Ovary (tissue), 9 donors: ENCODE measurements around the gene ZNF398. TPM values are rescaled to one million over a fixed set of nuclear protein-coding genes. Genes with fewer than 3 reads are reported as not detected.

Experiments used
- DNase-seq, 5 donors: peaks; one replicate each; pipeline ENCODE4 v3.0.0-alpha.2; 2019 to 2020
- H3K27ac ChIP-seq, 2 donors: fragments of 200-600 bp; one replicate each; pipeline versions ENCODE4 v1.5.1 to v1.8.0; 2019 to 2022
- H3K27me3 ChIP-seq: fragments of 200-600 bp; one replicate; pipeline ENCODE4 v1.8.0; 2022
- H3K36me3 ChIP-seq: fragments of 200-600 bp; sonication (generic); one replicate; pipeline ENCODE4 v1.5.1; 2019
- H3K4me1 ChIP-seq: one replicate; pipeline ENCODE4 v1.8.1; 2013; ENCODE audit warnings: mild to moderate bottlenecking, moderate library complexity; ENCODE audit not compliant: insufficient read depth
- H3K4me3 ChIP-seq: fragments of 200-600 bp; sonication (generic); one replicate; pipeline ENCODE4 v1.5.1; 2017
- H3K9me3 ChIP-seq, 2 donors: fragments of 200-600 bp in 1 of 2; sonication (generic) in 1 of 2; one replicate each; pipeline versions ENCODE4 v1.5.1 to v1.8.1; 2013 to 2019; ENCODE audit warnings: mild to moderate bottlenecking in 1 of 2, moderate library complexity in 1 of 2
- EP300 ChIP-seq: sonication (generic); formaldehyde crosslinking; IDR thresholded peaks from one replicate; pipeline ENCODE4 v1.6.1; 2017; ENCODE audit warnings: antibody characterized with exemption
- POLR2A ChIP-seq: fragments of 450-650 bp; IDR thresholded peaks from one replicate; pipeline ENCODE4 v1.6.1; 2017; ENCODE audit warnings: antibody characterized with exemption, mild to moderate bottlenecking, moderate library complexity
- whole genome bisulfite sequencing, 3 donors: extraction: QIAGEN DNeasy Blood & Tissue Kit in 1 of 3; methylation state at CpG; one replicate each; pipeline versions ENCODE4 v1.1.5 to v1.1.7; 2013 to 2017; 5-methylcytosine and 5-hydroxymethylcytosine counted together
- intact Hi-C, 4 donors: fragments of 100-400 bp; cut with DNase I; formaldehyde crosslinking; loops; one replicate each; pipeline versions ENCODE4 v1.11.0 to v1.15.1; 2022 to 2023
- polyA plus RNA-seq, 2 donors: library from polyadenylated mRNA; stranded (reverse); fragments of 200-250 nt in 1 of 2; fragments of 350-450 nt in 1 of 2; fragmentation: Illumina TruSeq in 1 of 2; extraction: RNeasy Lipid Tissue Mini Kit (QIAGEN cat#74804) in 1 of 2; gene quantifications; one replicate each; pipeline ENCODE4 v1.2.3, GENCODE V29; 2013 to 2014
- total RNA-seq, 7 donors: library from RNA; depleted of rRNA in 2 of 7; stranded (reverse); fragments of >200 nt in 2 of 7; fragmentation: NEBNext Ultra II Directional in 3 of 7; extraction: Animal tissue kit (Norgen Biotek cat#: 25700) in 3 of 7; gene quantifications; one replicate each; pipeline versions ENCODE4 v1.1.0 to v1.2.4, GENCODE V29; 2016 to 2023
- TF ChIP-seq, protein P1 (sequence below), 3 donors: fragments of 450-650 bp in 2 of 3; fragments of 200-600 bp in 1 of 3; IDR thresholded peaks; one replicate each; pipeline versions ENCODE4 v1.5.1 to v1.8.0; 2016 to 2022; ENCODE audit warnings: antibody characterized with exemption in 3 of 3, mild to moderate bottlenecking in 1 of 3
- donor health status: DM: no; HTN: no; CAD: no; lungs with moderate emphysema.
- donor health status: DM: no; HTN: no; CAD: no.
- donor health status: Bipolar disorder and iron deficiency.
- donor health status: DM: yes; HTN: yes; CAD: no.
- donor health status: DM: no; HTN: no; CAD: no.
- donor health status: DM: yes; HTN: yes; CAD: no.

ZNF398 gene
- total and polyA plus RNA-seq, 9 donors: 5.0 to 20.6 (median 17.3) TPM

DNA sequence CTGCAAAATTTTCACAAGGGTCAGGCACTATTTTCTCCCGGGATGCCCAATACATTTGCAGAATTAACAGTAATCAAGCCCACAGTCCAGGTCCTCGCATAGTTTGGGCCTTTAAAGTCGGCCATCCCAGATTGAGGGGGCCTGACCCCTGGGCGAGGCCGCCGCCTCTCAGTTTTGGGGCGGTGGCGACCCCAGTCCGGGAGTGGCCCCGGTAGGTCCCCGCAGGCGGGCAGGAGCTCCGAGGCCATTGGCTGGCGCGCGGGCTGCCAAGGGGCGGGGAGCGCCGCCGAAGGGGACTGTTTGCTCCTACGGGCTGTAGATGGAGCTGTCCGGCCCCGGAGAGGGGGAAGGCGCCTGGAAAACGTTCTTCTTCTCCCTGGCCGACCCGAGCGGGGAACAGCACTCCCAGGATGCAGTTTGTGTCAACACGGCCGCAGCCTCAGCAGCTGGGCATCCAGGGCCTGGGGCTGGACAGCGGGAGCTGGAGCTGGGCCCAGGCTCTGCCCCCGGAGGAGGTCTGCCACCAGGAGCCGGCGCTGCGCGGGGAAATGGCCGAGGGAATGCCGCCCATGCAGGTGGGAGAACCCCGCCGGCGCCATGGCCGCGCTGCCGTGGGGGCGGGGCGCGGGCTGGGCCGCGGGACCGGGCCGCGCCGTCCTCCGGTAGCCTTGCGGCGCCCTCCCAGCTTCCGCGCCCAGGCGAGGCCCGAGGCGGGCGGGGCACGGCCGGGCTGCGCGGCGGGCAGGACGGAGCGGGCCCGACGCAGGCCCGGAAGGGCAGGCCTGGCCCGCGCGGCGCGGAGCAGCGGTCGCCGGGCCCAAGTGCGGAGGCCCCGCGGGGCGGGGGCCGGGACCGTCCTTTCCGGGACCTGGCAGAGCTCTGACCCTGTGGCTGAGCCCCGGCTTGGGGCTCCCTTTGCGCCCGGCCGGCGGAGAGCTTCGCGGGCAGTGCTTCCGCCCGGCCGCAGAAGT is 48.2 kb downstream of the ZNF398 start, which contains the start of gene ZNF282:
Gene ZNF282, plus strand, starts transcription at position 367 of the 971 bp plus-strand sequence. Its CDS starts 44 bp downstream, at position 411.
- Histone ChIP-seq H3K9me3 (no peaks in the 10 kb centered on the region), H3K27me3 (no peaks in the 10 kb centered on the region), H3K4me3 (peak within 1 kb of the TSS; percentile 86), H3K36me3 (no peaks in the 10 kb centered on the region), H3K4me1 (peaks cover 6% of the 10 kb centered on the region), H3K27ac (peak within 1 kb of the TSS; percentile 69 to 80)
- 0 to 1% (median 1%) methylated on average over 77 to 97 of the region's 97 CpGs for WGBS, 3 donors
- DNase-seq: peak; percentile 83 to 91 (median 85)
- TF ChIP-seq, protein P1, sequence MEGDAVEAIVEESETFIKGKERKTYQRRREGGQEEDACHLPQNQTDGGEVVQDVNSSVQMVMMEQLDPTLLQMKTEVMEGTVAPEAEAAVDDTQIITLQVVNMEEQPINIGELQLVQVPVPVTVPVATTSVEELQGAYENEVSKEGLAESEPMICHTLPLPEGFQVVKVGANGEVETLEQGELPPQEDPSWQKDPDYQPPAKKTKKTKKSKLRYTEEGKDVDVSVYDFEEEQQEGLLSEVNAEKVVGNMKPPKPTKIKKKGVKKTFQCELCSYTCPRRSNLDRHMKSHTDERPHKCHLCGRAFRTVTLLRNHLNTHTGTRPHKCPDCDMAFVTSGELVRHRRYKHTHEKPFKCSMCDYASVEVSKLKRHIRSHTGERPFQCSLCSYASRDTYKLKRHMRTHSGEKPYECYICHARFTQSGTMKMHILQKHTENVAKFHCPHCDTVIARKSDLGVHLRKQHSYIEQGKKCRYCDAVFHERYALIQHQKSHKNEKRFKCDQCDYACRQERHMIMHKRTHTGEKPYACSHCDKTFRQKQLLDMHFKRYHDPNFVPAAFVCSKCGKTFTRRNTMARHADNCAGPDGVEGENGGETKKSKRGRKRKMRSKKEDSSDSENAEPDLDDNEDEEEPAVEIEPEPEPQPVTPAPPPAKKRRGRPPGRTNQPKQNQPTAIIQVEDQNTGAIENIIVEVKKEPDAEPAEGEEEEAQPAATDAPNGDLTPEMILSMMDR (IDR thresholded peaks at IDR 0.05): peak; percentile 35 to 70 (median 63)
- TF ChIP-seq POLR2A: no peak
- intact Hi-C loops: no loop called here

DNA sequence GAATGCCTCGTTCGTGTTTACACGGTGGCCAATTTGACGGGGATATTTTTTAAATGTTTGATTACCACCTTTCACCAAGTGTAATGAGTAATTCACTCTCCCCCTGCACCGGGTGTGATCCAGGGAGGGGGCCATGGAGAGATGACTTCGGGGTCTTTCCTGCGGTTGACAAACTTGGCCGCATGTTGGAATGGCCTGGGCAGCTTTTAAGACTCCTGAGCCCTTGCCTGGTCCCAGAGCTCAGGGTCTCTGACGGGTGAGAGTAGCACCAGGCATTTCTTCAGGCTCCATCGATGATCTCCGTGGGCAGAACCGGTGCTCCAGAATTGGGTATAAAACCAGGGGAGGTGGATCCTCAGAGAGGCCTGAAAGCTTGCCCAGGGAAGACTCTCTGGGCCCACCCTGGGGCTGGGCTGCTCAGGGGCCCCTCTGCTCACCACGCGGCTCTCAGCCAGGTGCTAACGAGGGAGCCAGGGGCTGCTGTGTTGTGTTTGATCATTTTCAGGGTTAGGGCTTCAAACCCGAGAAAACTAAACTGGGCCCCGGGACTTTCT is 49.0 kb downstream of the ZNF398 start:
- H3K9me3 ChIP-seq: no peaks in the 10 kb centered on the region
- no peaks in the 10 kb centered on the region for H3K27me3 ChIP-seq
- WGBS, 3 donors: 0 to 1% (median 0%) methylated on average over 17 of the region's 17 CpGs
- TF ChIP-seq EP300 (no peak), POLR2A (no peak)
- TF ChIP-seq, protein P1 (IDR thresholded peaks at IDR 0.05): no peak
- peaks cover 6% of the 10 kb centered on the region for H3K4me1 ChIP-seq
- peak overlapping the region; percentile 86 for H3K4me3 ChIP-seq
- peak overlapping the region; percentile 69 to 80 for H3K27ac ChIP-seq
- intact Hi-C loops: no loop called here
- no peak for DNase-seq
- H3K36me3 ChIP-seq: no peaks in the 10 kb centered on the region

DNA sequence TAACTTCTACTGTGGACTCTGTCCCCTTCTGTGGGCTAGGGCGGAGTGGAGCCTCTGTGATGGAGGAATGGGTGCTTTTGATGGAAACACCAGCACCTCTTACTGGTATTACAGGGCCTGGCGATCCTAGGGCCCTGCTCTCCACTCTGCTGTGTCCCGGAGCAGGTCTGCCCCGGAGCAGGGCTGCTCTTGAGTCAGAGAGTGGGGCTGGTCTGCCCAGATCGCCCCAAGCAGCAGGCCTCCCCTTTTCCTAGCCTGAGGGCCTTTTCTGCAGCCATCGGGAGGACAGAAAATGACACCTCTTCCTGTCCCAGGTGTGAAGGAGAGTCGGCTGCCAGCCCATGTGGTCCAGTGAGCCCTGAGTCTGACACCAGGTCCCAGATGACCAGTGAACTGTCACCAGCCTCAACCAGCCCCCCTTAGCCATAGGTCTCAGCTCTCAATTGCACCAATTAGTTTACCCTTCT is 49.5 kb downstream of the ZNF398 start:
- no peaks in the 10 kb centered on the region for H3K27me3 ChIP-seq
- 7 to 14% (median 10%) methylated on average over 7 of the region's 7 CpGs for WGBS, 3 donors
- peaks cover 6% of the 10 kb centered on the region for H3K4me1 ChIP-seq
- H3K4me3 ChIP-seq: peak overlapping the region; percentile 86
- no peaks in the 10 kb centered on the region for H3K9me3 ChIP-seq
- no peak for TF ChIP-seq POLR2A
- TF ChIP-seq, protein P1 (IDR thresholded peaks at IDR 0.05): no peak
- no peak for TF ChIP-seq EP300
- DNase-seq: no peak
- intact Hi-C loops: no loop called here
- H3K27ac ChIP-seq: peak overlapping the region in 1 of 2 donors; percentile 69
- no peaks in the 10 kb centered on the region for H3K36me3 ChIP-seq

DNA sequence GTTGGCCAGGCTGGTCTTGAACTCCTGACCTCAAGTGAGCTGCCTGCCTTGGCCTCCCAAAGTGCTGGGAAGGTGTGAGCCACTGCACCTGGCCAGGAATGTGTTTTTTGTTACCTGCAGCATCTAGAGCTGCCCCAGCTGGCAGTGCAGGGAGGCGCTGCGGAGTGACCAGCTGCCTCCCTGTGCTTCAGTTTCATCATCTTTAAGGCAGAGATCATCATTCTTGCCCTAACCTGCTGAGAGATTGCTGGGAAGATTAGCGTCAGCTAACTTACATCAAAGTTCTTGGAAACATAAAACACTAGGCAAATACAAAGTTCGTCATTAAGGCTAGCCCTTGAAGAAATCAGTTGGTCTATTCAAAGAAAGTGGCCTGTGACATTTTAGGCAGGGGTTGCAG is 50.4 kb downstream of the ZNF398 start:
- H3K27ac ChIP-seq: no peak overlapping the region
- no peak overlapping the region for H3K4me3 ChIP-seq
- DNase-seq: no peak
- H3K27me3 ChIP-seq: no peaks in the 10 kb centered on the region
- no peaks in the 10 kb centered on the region for H3K9me3 ChIP-seq
- H3K36me3 ChIP-seq: no peaks in the 10 kb centered on the region
- peaks cover 6% of the 10 kb centered on the region for H3K4me1 ChIP-seq
- TF ChIP-seq POLR2A (no peak), EP300 (no peak)
- TF ChIP-seq, protein P1 (IDR thresholded peaks at IDR 0.05): no peak
- intact Hi-C loops: no loop called here
- 67 to 78% (median 78%) methylated on average over 4 of the region's 4 CpGs for WGBS, 3 donors
